ENCODE measurements around the gene CKB.

CKB gene

GRCh38 chr14:103510724-103511693 lies 11.6 kb downstream of the CKB start:
- no peak for DNase-seq

- no peak for DNase-seq
These were observed 12.5 kb downstream of the CKB start for GRCh38 chr14:103509864-103510723.

GRCh38 chr14:103508521-103509329 lies 13.9 kb downstream of the CKB start:
- DNase-seq, result no peak

- no peak for DNase-seq
These were observed 14.9 kb downstream of the CKB start for GRCh38 chr14:103507751-103508150.

- no peak for DNase-seq
These were observed 17.6 kb downstream of the CKB start for GRCh38 chr14:103504991-103505565.

- no peak for DNase-seq
These were observed 19.3 kb downstream of the CKB start for GRCh38 chr14:103503296-103503695.

GRCh38 chr14:103502877-103503276 lies 19.8 kb downstream of the CKB start:
- no peak for DNase-seq

- no peak for DNase-seq
These were observed 20.5 kb downstream of the CKB start for GRCh38 chr14:103501921-103502669.

- DNase-seq, result no peak
These were observed 21.4 kb downstream of the CKB start for GRCh38 chr14:103501041-103501870.

- peak; percentile 89 for DNase-seq
These were observed 22.3 kb downstream of the CKB start for GRCh38 chr14:103500148-103500990.

GRCh38 chr14:103499709-103500108 lies 22.9 kb downstream of the CKB start:
- DNase-seq, result no peak

- DNase-seq, result no peak
These were observed 25.9 kb downstream of the CKB start for GRCh38 chr14:103496776-103497175.

GRCh38 chr14:103495854-103496253 lies 26.8 kb downstream of the CKB start:
- no peak for DNase-seq

GRCh38 chr14:103492156-103492925 lies 30.3 kb downstream of the CKB start:
- DNase-seq, result no peak

- no peak for DNase-seq
These were observed 30.9 kb downstream of the CKB start for GRCh38 chr14:103491691-103492090.

GRCh38 chr14:103489621-103490020 lies 33.0 kb downstream of the CKB start:
- no peak for DNase-seq

- DNase-seq, result no peak
These were observed 33.7 kb downstream of the CKB start for GRCh38 chr14:103488960-103489359.

GRCh38 chr14:103488071-103488470 lies 34.6 kb downstream of the CKB start:
- no peak for DNase-seq

GRCh38 chr14:103485504-103485903 lies 37.1 kb downstream of the CKB start:
- DNase-seq, result no peak
